Hepatocyte (in vitro differentiated cells): ENCODE data around the gene MRFAP1L1. TPM values are rescaled to one million over a fixed set of nuclear protein-coding genes. Genes with fewer than 3 reads are reported as not detected.

ENCODE experiments used
- DNase-seq: peaks from one replicate; pipeline ENCODE4 v3.0.0-alpha.2; 2016; ENCODE audit warnings: low spot score
- H2AFZ ChIP-seq: fragments of 200-600 bp; sonication (generic); 2 replicates; pipeline ENCODE4 v1.6.0; 2016; ENCODE audit warnings: antibody characterized with exemption, mild to moderate bottlenecking
- H3K27ac ChIP-seq: fragments of 200-600 bp; sonication (generic); 2 replicates; pipeline ENCODE4 v1.5.1; 2016; ENCODE audit warnings: mild to moderate bottlenecking
- H3K27me3 ChIP-seq: fragments of 200-600 bp; sonication (generic); 2 replicates; pipeline ENCODE4 v1.6.1; 2016
- H3K36me3 ChIP-seq: fragments of 200-600 bp; sonication (generic); replicated peaks from 2 replicates; pipeline ENCODE4 v1.5.1; 2016; ENCODE audit warnings: low read depth; ENCODE audit not compliant: insufficient read depth
- H3K4me1 ChIP-seq: fragments of 200-600 bp; sonication (generic); 2 replicates; pipeline ENCODE4 v1.5.1; 2016; ENCODE audit warnings: mild to moderate bottlenecking, moderate library complexity; ENCODE audit not compliant: insufficient read depth
- H3K4me2 ChIP-seq: fragments of 200-600 bp; sonication (generic); 2 replicates; pipeline ENCODE4 v1.6.0; 2016
- H3K4me3 ChIP-seq: fragments of 200-600 bp; sonication (generic); 2 replicates; pipeline ENCODE4 v1.5.1; 2016; ENCODE audit warnings: mild to moderate bottlenecking
- H3K79me2 ChIP-seq: fragments of 200-600 bp; sonication (generic); 2 replicates; pipeline ENCODE4 v1.6.0; 2017; ENCODE audit warnings: mild to moderate bottlenecking
- H3K9me2 ChIP-seq: fragments of 200-600 bp; sonication (generic); replicated peaks from 2 replicates; pipeline ENCODE4 v1.6.0; 2017; ENCODE audit warnings: mild to moderate bottlenecking; ENCODE audit not compliant: insufficient read depth
- H3K9me3 ChIP-seq: fragments of 200-600 bp; sonication (generic); 2 replicates; pipeline ENCODE4 v1.5.1; 2016; ENCODE audit warnings: low read depth, mild to moderate bottlenecking
- H4K20me1 ChIP-seq: fragments of 200-600 bp; sonication (generic); 2 replicates; pipeline ENCODE4 v1.6.0; 2016; ENCODE audit warnings: mild to moderate bottlenecking; ENCODE audit not compliant: insufficient read depth, poor library complexity, severe bottlenecking
- EZH2 ChIP-seq: fragments of 200-600 bp; sonication (generic); IDR thresholded peaks from 2 replicates; pipeline ENCODE4 v1.6.1; 2016; ENCODE audit warnings: antibody characterized with exemption, mild to moderate bottlenecking, borderline replicate concordance
- EZH2phosphoT487 ChIP-seq: fragments of 200-600 bp; sonication (generic); IDR thresholded peaks from one replicate; pipeline ENCODE4 v1.6.1; 2018; ENCODE audit warnings: antibody characterized with exemption, mild to moderate bottlenecking, low read depth, moderate library complexity; ENCODE audit not compliant: unreplicated experiment, severe bottlenecking
- WGBS: methylation state at CpG from one replicate; pipeline ENCODE4 v1.1.6; 2016; ENCODE audit warnings: low lambda C conversion rate; ENCODE audit errors: missing lambda C conversion rate; 5-methylcytosine and 5-hydroxymethylcytosine counted together
- polyA plus RNA-seq: library from polyadenylated mRNA; unstranded; fragments of >200 nt; fragmentation: Nextera tagmentation; extraction: Ambion mirVana; gene quantifications from 2 replicates; pipeline ENCODE4 v1.2.1, GENCODE V29; 2016
- total RNA-seq: library from RNA; depleted of rRNA; stranded (reverse); fragments of >200 nt; gene quantifications from 2 replicates; pipeline ENCODE4 v1.2.3, GENCODE V29; 2014
- TF ChIP-seq, protein P1 (sequence below): fragments of 200-600 bp; sonication (generic); IDR thresholded peaks from 2 replicates; pipeline ENCODE4 v1.5.1; 2016; ENCODE audit warnings: antibody characterized with exemption, mild to moderate bottlenecking; ENCODE audit not compliant: poor library complexity

Gene MRFAP1L1
- total and polyA plus RNA-seq, 2 experiments from 2014 or later = 60.8 to 84.9 TPM

DNA sequence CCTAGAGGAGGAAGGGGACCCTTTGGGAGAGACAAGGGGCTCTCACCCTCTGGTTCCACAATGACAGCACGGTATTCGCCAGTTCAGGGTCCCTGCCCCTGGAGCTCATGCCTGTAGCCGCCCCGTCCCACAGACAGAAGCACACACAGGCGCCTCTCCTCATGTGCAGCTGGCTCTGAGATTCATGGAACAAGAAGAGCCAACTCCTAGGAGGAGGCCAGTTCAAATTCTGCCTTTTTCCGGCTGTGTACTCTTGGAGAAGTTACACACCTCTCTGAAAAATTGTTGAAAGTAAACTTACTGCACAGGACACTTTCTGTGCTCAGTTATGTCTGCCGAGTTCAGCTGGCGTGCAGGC lies 21.6 kb upstream of the MRFAP1L1 start:
- Histone ChIP-seq H3K4me2 (no peak overlapping the region), H3K27me3 (no peaks in the 10 kb centered on the region), H2AFZ (no peak overlapping the region), H3K27ac (no peak overlapping the region), H3K4me3 (no peak overlapping the region), H3K4me1 (peaks cover 8% of the 10 kb centered on the region), H3K79me2 (no peaks in the 10 kb centered on the region), H3K36me3 (no peaks in the 10 kb centered on the region), H3K9me3 (no peaks in the 10 kb centered on the region), H4K20me1 (no peaks in the 10 kb centered on the region), H3K9me2 (no peaks in the 10 kb centered on the region)
- DNase-seq = no peak
- TF ChIP-seq EZH2phosphoT487 = no peak
- 96% methylated on average over 8 of the region's 8 CpGs for WGBS

DNA sequence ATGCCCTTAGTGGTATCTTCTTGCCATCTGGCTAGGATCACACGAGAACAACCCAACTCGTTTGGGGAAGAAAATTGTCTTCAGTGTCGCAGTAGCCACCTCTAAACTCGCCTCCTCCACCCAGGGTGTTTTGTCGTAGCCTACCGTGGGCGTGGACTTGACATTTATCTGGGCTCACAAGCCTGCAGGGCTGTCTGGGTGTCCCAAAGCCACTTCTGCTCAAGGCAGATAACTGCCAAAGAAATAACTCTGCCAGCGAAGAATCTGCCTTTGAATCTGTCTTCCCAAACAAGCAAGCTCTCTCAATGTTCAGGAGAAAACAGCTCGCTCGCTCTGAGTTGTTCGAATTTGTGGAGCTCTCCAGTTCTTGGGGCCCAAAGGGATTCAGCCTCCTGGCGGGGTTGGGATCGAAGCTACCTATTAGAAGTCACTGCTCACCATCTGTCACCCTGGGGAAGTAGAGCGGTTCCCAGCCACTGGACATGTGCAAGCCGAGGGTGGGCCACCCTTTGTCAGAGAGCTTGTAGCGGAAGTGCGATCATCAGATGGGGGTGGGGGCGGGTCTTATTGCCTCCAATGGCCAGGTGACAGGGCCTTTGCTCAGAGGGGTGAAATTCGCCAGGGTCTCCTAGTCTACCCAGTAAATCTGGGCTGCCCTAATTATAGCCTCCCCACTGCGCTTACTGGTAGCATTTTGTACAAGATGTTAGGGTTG lies 21.1 kb upstream of the MRFAP1L1 start:
- peaks cover 8% of the 10 kb centered on the region for H3K4me1 ChIP-seq
- no peaks in the 10 kb centered on the region for H3K36me3 ChIP-seq
- no peaks in the 10 kb centered on the region for H3K9me3 ChIP-seq
- H3K4me3 ChIP-seq = no peak overlapping the region
- 76% methylated on average over 19 of the region's 20 CpGs for WGBS
- H3K9me2 ChIP-seq = no peaks in the 10 kb centered on the region
- H2AFZ ChIP-seq = no peak overlapping the region
- no peaks in the 10 kb centered on the region for H3K79me2 ChIP-seq
- H3K4me2 ChIP-seq = no peak overlapping the region
- no peaks in the 10 kb centered on the region for H4K20me1 ChIP-seq
- no peaks in the 10 kb centered on the region for H3K27me3 ChIP-seq
- peak; percentile 4 for DNase-seq
- no peak overlapping the region for H3K27ac ChIP-seq
- TF ChIP-seq, protein P1, sequence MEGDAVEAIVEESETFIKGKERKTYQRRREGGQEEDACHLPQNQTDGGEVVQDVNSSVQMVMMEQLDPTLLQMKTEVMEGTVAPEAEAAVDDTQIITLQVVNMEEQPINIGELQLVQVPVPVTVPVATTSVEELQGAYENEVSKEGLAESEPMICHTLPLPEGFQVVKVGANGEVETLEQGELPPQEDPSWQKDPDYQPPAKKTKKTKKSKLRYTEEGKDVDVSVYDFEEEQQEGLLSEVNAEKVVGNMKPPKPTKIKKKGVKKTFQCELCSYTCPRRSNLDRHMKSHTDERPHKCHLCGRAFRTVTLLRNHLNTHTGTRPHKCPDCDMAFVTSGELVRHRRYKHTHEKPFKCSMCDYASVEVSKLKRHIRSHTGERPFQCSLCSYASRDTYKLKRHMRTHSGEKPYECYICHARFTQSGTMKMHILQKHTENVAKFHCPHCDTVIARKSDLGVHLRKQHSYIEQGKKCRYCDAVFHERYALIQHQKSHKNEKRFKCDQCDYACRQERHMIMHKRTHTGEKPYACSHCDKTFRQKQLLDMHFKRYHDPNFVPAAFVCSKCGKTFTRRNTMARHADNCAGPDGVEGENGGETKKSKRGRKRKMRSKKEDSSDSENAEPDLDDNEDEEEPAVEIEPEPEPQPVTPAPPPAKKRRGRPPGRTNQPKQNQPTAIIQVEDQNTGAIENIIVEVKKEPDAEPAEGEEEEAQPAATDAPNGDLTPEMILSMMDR = no peak
- TF ChIP-seq EZH2 (no peak), EZH2phosphoT487 (no peak)

DNA sequence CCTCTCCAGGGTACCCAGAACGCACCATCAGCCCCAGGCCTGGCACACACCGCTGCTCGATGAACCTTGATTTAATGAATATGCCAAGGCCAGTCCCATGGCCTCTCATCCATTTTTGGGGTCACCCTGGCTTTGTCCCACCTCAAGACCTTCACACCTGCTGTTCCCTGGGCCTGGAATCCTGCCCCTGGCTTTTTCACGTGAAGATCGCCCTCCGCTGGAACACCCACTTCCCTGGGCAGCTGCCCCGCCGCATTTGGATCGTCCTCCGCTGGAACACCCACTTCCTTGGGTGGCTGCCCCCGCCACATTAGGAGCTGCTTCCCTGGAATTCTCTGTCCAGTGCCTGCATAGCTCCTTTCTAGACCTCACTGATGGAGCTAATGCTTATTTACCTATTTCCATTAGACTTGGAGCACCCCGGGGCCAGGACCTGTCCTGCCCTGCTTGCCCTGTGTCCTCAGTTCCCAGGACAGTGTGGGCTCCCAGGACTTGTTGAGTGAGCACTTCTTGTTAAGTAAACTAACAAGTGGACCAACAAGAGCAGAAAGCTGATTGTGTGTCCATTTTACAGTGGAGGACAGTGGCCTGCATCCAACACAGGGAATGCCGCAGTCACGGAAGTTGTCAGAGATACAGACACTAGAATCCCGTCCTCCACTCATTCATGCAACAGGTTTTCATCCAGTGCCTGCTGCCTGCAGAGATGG lies 18.8 kb upstream of the MRFAP1L1 start:
- Histone ChIP-seq H3K27me3 (no peaks in the 10 kb centered on the region), H3K27ac (no peak overlapping the region), H3K4me1 (peaks cover 8% of the 10 kb centered on the region), H4K20me1 (no peaks in the 10 kb centered on the region), H3K79me2 (no peaks in the 10 kb centered on the region), H3K9me2 (no peaks in the 10 kb centered on the region), H3K4me3 (no peak overlapping the region), H3K36me3 (no peaks in the 10 kb centered on the region), H2AFZ (no peak overlapping the region), H3K4me2 (no peak overlapping the region), H3K9me3 (no peaks in the 10 kb centered on the region)
- peak; percentile 3 for DNase-seq
- TF ChIP-seq EZH2 (no peak), EZH2phosphoT487 (no peak)
- TF ChIP-seq, protein P1 = no peak
- 92% methylated on average over 15 of the region's 15 CpGs for WGBS

DNA sequence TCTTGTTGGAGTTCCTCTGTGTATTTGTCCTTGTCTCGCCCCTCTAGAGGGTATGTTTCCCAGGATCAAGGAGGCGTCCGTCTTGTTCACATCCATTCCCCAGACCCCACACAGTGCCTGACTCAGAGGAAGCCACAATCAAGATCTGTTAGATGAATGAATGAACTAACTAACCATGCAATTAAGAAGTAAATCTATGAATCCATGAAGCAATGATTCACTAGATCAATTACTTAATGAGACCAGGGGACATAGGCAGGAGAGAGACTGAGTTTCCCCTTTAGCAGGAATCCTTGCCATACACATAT lies 18.2 kb upstream of the MRFAP1L1 start:
- no peaks in the 10 kb centered on the region for H3K9me2 ChIP-seq
- no peaks in the 10 kb centered on the region for H3K79me2 ChIP-seq
- H2AFZ ChIP-seq = no peak overlapping the region
- TF ChIP-seq, protein P1 = no peak
- TF ChIP-seq EZH2 (no peak), EZH2phosphoT487 (no peak)
- H3K27ac ChIP-seq = no peak overlapping the region
- H3K27me3 ChIP-seq = no peaks in the 10 kb centered on the region
- no peaks in the 10 kb centered on the region for H3K9me3 ChIP-seq
- no peaks in the 10 kb centered on the region for H3K36me3 ChIP-seq
- H4K20me1 ChIP-seq = no peaks in the 10 kb centered on the region
- 71% methylated on average over 3 of the region's 3 CpGs for WGBS
- no peak overlapping the region for H3K4me2 ChIP-seq
- no peak overlapping the region for H3K4me3 ChIP-seq
- no peak for DNase-seq
- peaks cover 2% of the 10 kb centered on the region for H3K4me1 ChIP-seq
